ENCODE measurements around the gene AANAT. TPM values are rescaled to one million over a fixed set of nuclear protein-coding genes. Genes with fewer than 3 reads are reported as not detected.
A peak's percentile ranks its signal among the peaks of the same experiment; 100 is the strongest.

Gene AANAT
- total and polyA plus RNA-seq, 2 donors (not counting 3 experiments of a cell fraction or from before 2014, with no cell fraction given), result not detected

DNA sequence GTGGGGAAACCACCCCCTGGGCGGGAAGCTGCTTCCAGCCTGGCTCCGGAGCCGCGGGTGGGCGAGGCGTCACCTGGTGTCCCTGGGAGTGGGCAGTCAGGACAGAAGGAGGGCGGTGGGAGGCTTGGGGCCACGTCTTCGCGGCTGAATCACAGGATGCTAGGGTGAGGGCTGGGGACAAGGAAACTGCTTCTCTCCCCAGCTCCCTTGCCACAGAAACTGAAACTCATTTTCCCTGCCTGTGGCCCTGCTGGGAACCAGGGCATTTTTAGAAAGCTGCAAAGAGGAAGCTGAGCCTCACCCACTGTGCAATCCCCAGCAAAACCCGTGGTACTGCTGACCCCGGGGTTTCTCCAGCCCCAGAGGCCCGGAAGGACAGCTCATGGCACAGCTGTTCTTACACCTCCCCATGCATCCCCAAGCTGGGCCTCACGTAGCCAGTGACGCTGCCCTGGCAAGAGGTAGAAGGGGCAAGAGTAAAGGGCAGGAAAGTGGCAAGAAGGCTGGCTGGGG is 25.6 kb downstream of the AANAT start:
- Histone ChIP-seq H4K20me1 (replicated peaks; ENCODE audit: control insufficient read depth, extremely low read depth, insufficient read depth, low read length) (no peaks in the 10 kb centered on the region), H3K36me3 (ENCODE audit: control insufficient read depth in 2 of 2, extremely low read depth in 1 of 2, insufficient read depth in 2 of 2, low read length in 2 of 2) (no peaks in the 10 kb centered on the region), H3K9me3 (replicated peaks; ENCODE audit: control insufficient read depth, insufficient read depth, low read length) (no peaks in the 10 kb centered on the region), H3K27ac (ENCODE audit: insufficient read depth, low read depth, low read length) (peak overlapping the region; percentile 42), H3K27me3 (ENCODE audit: control insufficient read depth in 2 of 2, insufficient read depth in 2 of 2, low read length in 2 of 2) (no peaks in the 10 kb centered on the region), H2AFZ (ENCODE audit: low read depth, low read length) (no peak overlapping the region), H3K9ac (replicated peaks; ENCODE audit: extremely low read depth, insufficient read depth, low read length) (peak overlapping the region; percentile 14), H3K4me2 (ENCODE audit: insufficient read depth, low read length) (peak overlapping the region; percentile 6), H3K4me3 (replicated peaks in 1 of 3; ENCODE audit: insufficient read depth in 1 of 3, low read depth in 1 of 3, low read length in 3 of 3) (no peak overlapping the region), H3K9me1 (replicated peaks; ENCODE audit: control insufficient read depth, extremely low read depth, insufficient read depth, low read length) (no peaks in the 10 kb centered on the region), H3K4me1 (ENCODE audit: control insufficient read depth, extremely low read depth, insufficient read depth, low read length) (peaks cover 27% of the 10 kb centered on the region), H3K79me2 (ENCODE audit: control insufficient read depth, insufficient read depth, low read length) (peaks cover 7% of the 10 kb centered on the region)
- intact Hi-C loops (cut with micrococcal nuclease), result loop anchor here (1.0 kb wide), 2 partner anchors 8 kb away; partner anchors contain the start of gene RHBDF2
- ChIA-PET POLR2A (no interaction called here), CTCF (interaction anchor here (0.9 to 1.8 kb wide), 12 partner anchors 9 to 85 kb away, joined by 3 to 12 read pairs (median 4); partner anchors contain the start of genes AANAT and RHBDF2)
- no TSS peak for BruUV-seq (replicated peaks)
- peak; percentile 75 for TF ChIP-seq FOS (IDR thresholded peaks at IDR 0.05; ENCODE audit: borderline replicate concordance, insufficient read depth, low read length)
- no peak for TF ChIP-seq MYC (IDR thresholded peaks at IDR 0.05; ENCODE audit: low read depth, low read length)
- TF ChIP-seq POLR2AphosphoS5 (IDR thresholded peaks at IDR 0.05; ENCODE audit: insufficient read depth, low read depth, low read length), result peak; percentile 67
- DNase-seq (ENCODE audit: low read depth, low spot score) (peak; percentile 59), FAIRE-seq (peak; percentile 95)
- dilution Hi-C loops (cut with MboI; ENCODE audit: extremely low pct_ligation_motif_present, low sequenced_read_pairs), result no loop called here

DNA sequence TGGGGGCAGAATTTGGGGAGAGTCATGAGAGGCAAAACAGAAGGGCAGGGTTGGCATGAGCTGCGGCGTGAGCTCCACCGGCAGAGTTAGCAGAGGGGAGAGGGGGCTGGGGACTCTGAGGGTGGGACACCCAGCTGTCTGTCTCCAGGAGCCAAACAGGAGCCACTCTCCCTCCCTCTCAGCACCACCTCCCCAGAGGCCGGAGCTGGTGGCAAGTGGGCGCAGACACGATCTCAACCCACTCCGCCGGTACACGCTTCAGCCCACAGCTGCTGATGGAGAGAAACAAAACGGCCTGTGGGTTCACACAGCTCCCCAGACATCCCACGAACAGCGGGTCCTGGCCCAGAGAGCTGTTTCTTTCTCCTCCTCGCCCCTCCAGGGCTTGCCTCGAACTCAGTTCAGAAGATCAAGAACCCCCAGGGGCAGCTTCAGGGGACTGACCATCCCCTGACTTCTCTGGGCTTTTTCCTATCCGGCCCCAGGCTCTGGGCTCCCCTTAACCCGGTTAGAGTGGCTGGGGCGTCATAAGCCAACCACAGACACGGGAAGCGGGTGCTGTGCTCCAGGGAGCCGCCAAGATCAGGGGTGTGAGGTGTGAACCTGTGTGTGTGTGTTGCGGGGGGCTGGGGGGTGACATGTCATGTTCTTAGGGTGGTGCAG is 26.2 kb downstream of the AANAT start:
- H3K4me2 ChIP-seq (ENCODE audit: insufficient read depth, low read length), result peak overlapping the region; percentile 6
- H3K27me3 ChIP-seq (ENCODE audit: control insufficient read depth in 2 of 2, insufficient read depth in 2 of 2, low read length in 2 of 2), result no peaks in the 10 kb centered on the region
- intact Hi-C loops (cut with micrococcal nuclease) (loop anchor here (1.0 kb wide), 2 partner anchors 8 kb away; partner anchors contain the start of gene RHBDF2), dilution Hi-C loops (cut with MboI; ENCODE audit: extremely low pct_ligation_motif_present, low sequenced_read_pairs) (no loop called here)
- H3K9ac ChIP-seq (replicated peaks; ENCODE audit: extremely low read depth, insufficient read depth, low read length), result peak overlapping the region; percentile 14
- no peaks in the 10 kb centered on the region for H3K9me3 ChIP-seq (replicated peaks; ENCODE audit: control insufficient read depth, insufficient read depth, low read length)
- H3K27ac ChIP-seq (ENCODE audit: insufficient read depth, low read depth, low read length), result peak overlapping the region; percentile 42
- H3K4me3 ChIP-seq (replicated peaks in 1 of 3; ENCODE audit: insufficient read depth in 1 of 3, low read depth in 1 of 3, low read length in 3 of 3), result no peak overlapping the region
- no peak for DNase-seq (ENCODE audit: low read depth, low spot score)
- H3K36me3 ChIP-seq (ENCODE audit: control insufficient read depth in 2 of 2, extremely low read depth in 1 of 2, insufficient read depth in 2 of 2, low read length in 2 of 2), result no peaks in the 10 kb centered on the region
- H4K20me1 ChIP-seq (replicated peaks; ENCODE audit: control insufficient read depth, extremely low read depth, insufficient read depth, low read length), result no peaks in the 10 kb centered on the region
- TF ChIP-seq, protein P1, sequence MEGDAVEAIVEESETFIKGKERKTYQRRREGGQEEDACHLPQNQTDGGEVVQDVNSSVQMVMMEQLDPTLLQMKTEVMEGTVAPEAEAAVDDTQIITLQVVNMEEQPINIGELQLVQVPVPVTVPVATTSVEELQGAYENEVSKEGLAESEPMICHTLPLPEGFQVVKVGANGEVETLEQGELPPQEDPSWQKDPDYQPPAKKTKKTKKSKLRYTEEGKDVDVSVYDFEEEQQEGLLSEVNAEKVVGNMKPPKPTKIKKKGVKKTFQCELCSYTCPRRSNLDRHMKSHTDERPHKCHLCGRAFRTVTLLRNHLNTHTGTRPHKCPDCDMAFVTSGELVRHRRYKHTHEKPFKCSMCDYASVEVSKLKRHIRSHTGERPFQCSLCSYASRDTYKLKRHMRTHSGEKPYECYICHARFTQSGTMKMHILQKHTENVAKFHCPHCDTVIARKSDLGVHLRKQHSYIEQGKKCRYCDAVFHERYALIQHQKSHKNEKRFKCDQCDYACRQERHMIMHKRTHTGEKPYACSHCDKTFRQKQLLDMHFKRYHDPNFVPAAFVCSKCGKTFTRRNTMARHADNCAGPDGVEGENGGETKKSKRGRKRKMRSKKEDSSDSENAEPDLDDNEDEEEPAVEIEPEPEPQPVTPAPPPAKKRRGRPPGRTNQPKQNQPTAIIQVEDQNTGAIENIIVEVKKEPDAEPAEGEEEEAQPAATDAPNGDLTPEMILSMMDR (IDR thresholded peaks at IDR 0.05; ENCODE audit: extremely low read depth in 1 of 2, insufficient read depth in 1 of 2, low read depth in 1 of 2, low read length in 2 of 2), result no peak
- TF ChIP-seq POLR2A (IDR thresholded peaks at IDR 0.05; ENCODE audit: low read depth, low read length) (no peak), FOS (IDR thresholded peaks at IDR 0.05; ENCODE audit: borderline replicate concordance, insufficient read depth, low read length) (no peak), POLR2AphosphoS5 (IDR thresholded peaks at IDR 0.05; ENCODE audit: insufficient read depth, low read depth, low read length) (no peak), MYC (IDR thresholded peaks at IDR 0.05; ENCODE audit: low read depth, low read length) (no peak), GATA2 (IDR thresholded peaks at IDR 0.05; ENCODE audit: insufficient read depth, insufficient read length, low read depth, low read length) (no peak), EZH2 (IDR thresholded peaks at IDR 0.05; ENCODE audit: borderline replicate concordance, low read depth, low read length, severe bottlenecking) (no peak), JUN (IDR thresholded peaks at IDR 0.05; ENCODE audit: borderline replicate concordance, insufficient read depth, insufficient read length, low read depth) (no peak)
- TF ChIP-seq, protein P2, sequence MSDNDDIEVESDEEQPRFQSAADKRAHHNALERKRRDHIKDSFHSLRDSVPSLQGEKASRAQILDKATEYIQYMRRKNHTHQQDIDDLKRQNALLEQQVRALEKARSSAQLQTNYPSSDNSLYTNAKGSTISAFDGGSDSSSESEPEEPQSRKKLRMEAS (IDR thresholded peaks at IDR 0.05; ENCODE audit: insufficient read depth, insufficient read length), result no peak
- H3K4me1 ChIP-seq (ENCODE audit: control insufficient read depth, extremely low read depth, insufficient read depth, low read length), result peaks cover 32% of the 10 kb centered on the region
- FAIRE-seq, result no peak
- peaks cover 7% of the 10 kb centered on the region for H3K79me2 ChIP-seq (ENCODE audit: control insufficient read depth, insufficient read depth, low read length)
- POLR2A ChIA-PET, result no interaction called here
- H2AFZ ChIP-seq (ENCODE audit: low read depth, low read length), result no peak overlapping the region
- CTCF ChIA-PET, result interaction anchor here (0.9 to 1.8 kb wide), 13 partner anchors 8 to 85 kb away, joined by 3 to 12 read pairs (median 4); partner anchors contain the start of genes AANAT and RHBDF2
- no peaks in the 10 kb centered on the region for H3K9me1 ChIP-seq (replicated peaks; ENCODE audit: control insufficient read depth, extremely low read depth, insufficient read depth, low read length)
- no TSS peak for BruUV-seq (replicated peaks)

Measured in endothelial cell of umbilical vein (primary cell).